Right lung (tissue), 5 donors: ENCODE results near the gene ZNF747. TPM values are rescaled to one million over a fixed set of nuclear protein-coding genes. Genes with fewer than 3 reads are reported as not detected.
A peak's percentile ranks its signal among the peaks of the same experiment; 100 is the strongest.
"Not testable (repeated sequence)": the region's sequence is repeated elsewhere in the genome, so short reads cannot be mapped to it uniquely, and the experiment has no call there.

Source experiments
- DNase-seq, 2 donors: peaks; one replicate each; pipeline ENCODE4 v3.0.0-alpha.2; 2013
- polyA plus RNA-seq, 5 donors: library from polyadenylated mRNA; unstranded; fragments of 120-200 nt; gene quantifications; one replicate each; pipeline versions ENCODE4 v1.2.1 to v1.2.3, GENCODE V29; 2013; ENCODE audit warnings: inconsistent platforms in 1 of 5, low replicate concordance in 1 of 5; ENCODE audit not compliant: insufficient read length in 5 of 5, insufficient read depth in 1 of 5

ZNF747 gene
- polyA plus RNA-seq, 5 donors = 7.3 to 10.1 (median 8.8) TPM

- no peak for DNase-seq
Measured at GRCh38 chr16:30535106-30535776, 583 bp upstream of the ZNF747 start.

- no peak for DNase-seq
Measured at GRCh38 chr16:30533748-30534367, 800 bp downstream of the ZNF747 start.

- DNase-seq = no peak
Measured at GRCh38 chr16:30533146-30533522, 1.5 kb downstream of the ZNF747 start.

DNA sequence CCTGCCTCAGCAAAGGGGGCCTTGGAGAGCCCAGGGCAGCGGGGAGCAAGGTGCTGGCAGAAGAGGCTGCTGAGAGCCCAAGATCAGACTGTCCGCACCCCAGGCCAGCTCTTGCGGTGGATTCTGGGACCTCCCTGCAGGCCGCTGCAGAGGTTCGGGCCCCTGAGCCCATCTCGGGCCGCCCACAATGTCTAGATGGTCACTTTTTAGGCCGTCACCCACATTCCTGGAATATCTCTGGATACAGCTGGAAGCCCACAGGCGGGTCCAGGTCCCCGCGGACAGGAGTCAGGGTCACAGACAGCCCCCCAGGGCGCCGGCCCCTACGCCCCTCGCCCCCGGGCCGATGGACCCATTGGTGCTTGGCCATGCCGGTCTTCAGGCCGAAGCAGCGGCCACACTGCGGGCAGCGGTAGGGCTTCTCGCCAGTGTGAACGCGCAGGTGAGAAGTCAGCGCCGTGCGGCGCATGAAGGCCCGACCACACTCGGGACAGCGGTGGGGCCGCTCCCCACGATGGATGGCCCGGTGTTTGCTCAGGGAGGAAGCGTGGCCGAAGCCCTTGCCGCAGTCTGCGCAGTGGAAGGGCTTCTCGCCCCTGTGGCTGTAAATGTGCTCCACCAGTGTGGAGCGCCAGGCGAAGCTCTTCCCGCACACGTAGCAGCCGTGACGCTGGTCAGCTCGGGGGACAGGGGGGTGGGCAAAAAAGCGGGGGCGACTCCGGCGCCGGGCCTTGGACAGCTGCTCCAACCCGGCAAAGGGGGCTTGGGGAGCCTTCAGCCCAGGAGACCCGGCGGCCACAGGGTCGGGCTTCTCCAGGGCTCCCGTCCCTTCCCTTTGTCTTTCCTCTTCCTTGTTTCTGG is 2.1 kb downstream of the ZNF747 start:
- DNase-seq = no peak

DNA sequence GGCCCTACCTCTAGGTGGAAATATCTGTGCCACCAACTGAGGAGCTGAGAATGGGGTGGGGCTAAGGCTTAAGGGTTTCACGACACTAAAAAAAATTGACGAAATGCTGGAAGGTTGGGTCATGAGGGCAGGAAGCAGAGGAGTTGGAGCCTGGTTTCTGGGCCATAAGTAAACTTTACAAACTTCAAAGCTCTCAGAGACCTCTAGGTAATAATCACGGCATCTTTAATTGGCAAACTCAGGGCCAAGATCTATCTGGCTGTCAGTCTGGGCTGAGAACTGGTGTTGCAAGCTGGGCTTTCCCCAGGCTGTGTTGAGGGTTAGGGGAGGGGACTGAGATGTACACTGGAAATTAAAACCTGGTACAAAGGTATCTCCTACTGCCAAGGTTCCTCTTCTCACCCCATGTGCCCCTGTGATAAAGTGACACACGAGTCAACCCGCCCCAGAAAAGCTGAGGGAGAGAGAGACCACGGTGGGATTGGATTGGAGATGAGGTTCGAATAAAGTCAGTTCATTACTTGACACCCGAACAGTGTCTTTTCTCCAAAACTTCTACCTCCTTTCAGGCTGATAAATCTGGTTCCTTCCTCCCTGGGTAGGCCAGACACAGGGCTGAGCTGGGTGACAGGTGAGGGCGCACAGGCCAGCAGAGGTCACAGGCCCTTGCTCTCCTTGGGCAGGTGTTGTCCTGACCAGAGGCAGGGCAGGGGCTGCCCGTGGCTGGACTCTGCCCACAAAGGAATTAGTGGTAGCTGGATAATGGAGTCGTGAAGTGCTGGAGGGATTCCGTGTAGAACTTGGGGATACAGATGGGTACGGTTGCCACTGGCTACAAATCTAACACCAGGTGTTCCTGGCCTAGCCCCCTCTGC is 4.3 kb downstream of the ZNF747 start:
- DNase-seq = no peak

DNA sequence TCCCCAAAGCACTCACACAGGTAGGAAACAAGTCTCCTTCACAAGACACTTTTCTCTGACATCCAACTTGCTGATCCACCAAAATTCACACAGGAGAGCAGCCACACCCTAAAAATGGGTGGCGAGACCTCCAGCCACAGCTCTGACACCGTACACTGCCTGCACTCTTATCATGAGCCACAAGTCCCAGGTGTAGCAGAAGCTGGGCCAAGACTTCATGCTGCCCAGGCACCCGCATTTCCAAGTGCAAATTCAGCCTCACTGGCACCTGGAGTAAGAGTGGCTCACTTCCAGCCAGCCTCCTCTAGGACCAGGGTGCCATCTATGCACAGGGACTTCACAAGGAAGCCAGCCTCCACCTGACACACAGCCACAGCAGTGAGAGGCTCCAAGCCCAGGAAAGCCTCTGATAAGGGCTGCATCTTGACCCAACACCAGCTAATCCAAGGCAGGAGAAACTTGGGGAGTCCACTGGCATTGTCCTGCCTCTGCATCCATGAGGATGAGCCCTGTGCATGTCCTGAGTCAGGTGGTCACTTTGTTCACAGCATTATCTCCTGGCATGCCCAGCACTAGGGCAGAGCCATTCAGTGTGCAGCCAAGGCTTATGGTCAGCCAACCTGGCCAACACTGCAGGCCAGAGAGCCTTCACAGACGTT is 5.7 kb downstream of the ZNF747 start:
- DNase-seq = no peak

GRCh38 chr16:30527635-30528178 is 7.0 kb downstream of the ZNF747 start:
- no peak for DNase-seq

- peak; percentile 98 for DNase-seq
Measured at GRCh38 chr16:30526823-30527634, 7.6 kb downstream of the ZNF747 start.

DNA sequence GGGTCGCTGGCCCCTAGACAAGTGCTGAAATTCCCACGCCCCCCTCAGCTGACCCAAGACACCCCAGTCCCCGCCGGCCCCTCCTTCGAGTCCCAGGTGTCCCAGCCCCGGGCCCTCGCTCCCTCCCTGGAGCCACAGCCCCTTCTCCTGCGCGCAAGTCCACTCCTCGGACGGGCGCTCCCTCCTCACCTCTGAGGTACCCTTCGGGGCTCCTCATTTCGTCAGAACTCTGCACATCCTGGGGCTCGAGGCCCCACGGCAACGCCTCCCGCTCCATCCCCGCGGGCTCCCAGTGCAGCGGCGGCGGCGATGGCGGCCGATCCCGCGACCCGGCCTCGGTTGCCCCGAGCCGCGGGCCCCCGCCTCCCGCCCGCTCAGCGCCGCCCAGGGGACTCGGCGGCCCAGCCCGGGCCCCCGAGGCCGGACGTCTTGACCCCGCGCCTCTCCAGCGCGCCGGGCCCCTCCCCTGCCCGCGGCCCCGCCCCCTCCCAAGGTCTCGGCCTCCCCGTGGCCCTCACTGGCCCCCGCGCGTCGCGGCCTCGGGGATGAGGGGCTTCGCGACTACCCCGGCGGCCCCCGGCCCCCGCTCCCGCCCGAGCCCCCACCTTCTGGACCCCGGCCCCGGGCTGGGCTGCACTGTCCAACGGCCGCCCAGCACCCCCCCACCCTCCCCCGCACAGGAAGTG is 8.4 kb downstream of the ZNF747 start, which contains the start of gene ZNF768:
TSS of gene ZNF768 (minus strand) at position 430 of the 686 bp plus-strand sequence. CDS start at position 277, 153 bp downstream.
- peak in 1 of 2 donors; percentile 26 for DNase-seq

DNA sequence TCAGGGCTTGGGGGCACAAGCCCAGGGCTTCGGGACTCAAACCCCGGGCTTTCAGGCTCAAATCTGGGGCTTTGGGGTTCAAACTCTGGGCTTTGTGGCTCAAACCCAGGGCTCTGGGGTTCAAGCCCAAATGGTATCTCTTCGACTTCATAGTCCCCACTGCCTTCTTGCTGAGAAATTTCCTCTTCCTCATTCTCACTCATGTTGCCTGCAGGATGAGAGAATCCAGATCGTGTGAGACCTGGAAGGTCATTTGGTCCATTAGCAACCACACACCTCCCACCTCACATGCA is 8.9 kb downstream of the ZNF747 start:
- no peak for DNase-seq

- DNase-seq = no peak
Measured at GRCh38 chr16:30524575-30525568, 9.8 kb downstream of the ZNF747 start.

DNA sequence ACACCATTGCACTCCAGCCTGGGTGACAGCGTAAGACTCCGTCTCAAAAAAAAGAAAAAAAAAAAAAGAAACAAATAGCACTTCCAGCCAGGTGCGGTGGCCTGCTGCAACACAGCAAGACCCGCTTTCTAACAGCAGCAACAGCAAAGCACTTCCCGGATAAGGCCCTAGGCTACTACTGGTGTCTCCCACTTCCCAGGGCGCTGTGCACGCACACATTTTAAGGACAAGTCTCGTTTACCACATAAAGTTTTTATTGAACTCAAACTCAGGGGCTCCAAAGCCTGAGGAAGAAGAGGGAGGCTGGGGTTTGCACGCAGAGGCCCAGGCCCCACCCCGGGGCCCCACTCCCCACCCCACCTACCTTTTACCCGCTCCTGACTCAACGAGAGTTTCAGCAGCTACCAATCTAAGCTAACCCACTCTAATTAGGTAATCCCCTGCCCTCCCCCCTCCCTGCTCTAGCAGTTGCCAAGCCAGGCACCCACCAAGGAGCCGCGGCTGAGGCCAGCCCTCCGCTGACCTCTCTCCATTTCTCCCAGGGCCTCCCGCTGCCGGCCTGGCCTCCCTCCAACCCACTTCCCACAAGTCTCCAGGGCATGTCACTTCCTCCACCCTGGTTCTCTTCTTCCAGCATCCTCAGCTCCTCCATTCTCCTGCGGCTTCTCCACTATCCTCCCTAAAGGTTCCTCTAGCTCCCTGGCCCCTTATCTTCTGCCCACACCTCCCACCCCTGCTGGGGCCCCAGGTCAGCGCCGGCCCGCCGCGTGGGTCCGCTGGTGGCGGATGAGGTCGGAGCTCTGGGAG is 10.7 kb downstream of the ZNF747 start:
- DNase-seq = no peak

GRCh38 chr16:30522702-30523463 is 11.8 kb downstream of the ZNF747 start:
- not testable (repeated sequence) for DNase-seq

DNA sequence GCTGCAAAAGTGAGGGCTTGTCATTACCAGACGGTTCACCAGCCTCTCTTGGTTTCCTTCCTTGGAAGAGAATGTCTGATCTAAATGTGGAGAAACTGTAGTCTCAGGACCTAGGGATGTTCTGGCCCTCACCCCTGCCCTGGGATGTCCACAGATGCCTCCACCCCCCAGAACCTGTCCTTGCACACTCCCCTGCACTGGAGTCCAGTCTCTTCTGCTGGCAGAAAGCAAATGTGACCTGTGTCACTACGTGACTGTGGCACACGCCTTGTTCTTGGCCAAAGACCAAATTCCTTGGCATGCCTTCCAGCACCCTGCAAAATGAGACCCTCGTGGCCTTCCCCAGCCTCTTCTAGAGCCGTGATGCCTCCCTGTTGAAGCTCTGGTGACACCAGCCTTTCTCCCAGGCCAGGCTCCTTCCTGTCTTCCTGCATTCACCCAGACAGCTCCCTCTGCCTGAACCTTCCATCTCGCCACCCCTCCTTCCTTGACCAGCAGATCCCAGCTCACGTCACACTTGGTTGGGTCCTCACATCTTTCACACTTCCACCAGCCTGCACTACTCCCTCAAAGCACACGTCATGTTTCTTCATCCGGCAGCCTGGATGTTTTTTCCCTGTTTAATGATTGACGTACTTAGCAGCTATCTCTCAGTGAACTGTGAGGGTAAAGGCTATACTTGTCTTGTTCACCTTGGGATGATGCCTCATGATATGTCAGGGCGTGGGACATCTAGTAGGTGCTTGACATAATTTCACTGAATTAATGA is 12.6 kb downstream of the ZNF747 start:
- DNase-seq = no peak

- DNase-seq = no peak
Measured at GRCh38 chr16:30521476-30521872, 13.2 kb downstream of the ZNF747 start.
